ENCODE measurements around the gene CIDEB.

The CIDEB gene

GRCh38 chr14:24292118-24292807, 15.5 kb downstream of the CIDEB start:
- Histone ChIP-seq H3K9me2 (replicated peaks; ENCODE audit: insufficient read depth, low read length) (no peaks in the 10 kb centered on the region), H3K4me2 (ENCODE audit: low read depth, low read length, poor library complexity, severe bottlenecking) (no peak overlapping the region), H3K9me3 (ENCODE audit: insufficient read depth, low read length) (no peaks in the 10 kb centered on the region), H3K9ac (ENCODE audit: low read length) (no peak overlapping the region), H3K27me3 (ENCODE audit: low read length) (no peaks in the 10 kb centered on the region), H2AFZ (ENCODE audit: low read depth, low read length, severe bottlenecking) (no peak overlapping the region), H3K4me3 (ENCODE audit: insufficient read depth, low read length, poor library complexity, severe bottlenecking) (no peak overlapping the region), H3K79me2 (ENCODE audit: insufficient read depth, low read length) (no peaks in the 10 kb centered on the region), H4K20me1 (ENCODE audit: low read depth, low read length) (no peaks in the 10 kb centered on the region), H3K36me3 (ENCODE audit: low read length) (peaks cover 2% of the 10 kb centered on the region; the same call in 1 of the 2 replicates), H3F3A (ENCODE audit: insufficient read depth) (peaks cover 6% of the 10 kb centered on the region; the same call in 1 of the 2 replicates), H3K27ac (ENCODE audit: low read depth, low read length) (no peak overlapping the region)
- TF ChIP-seq EZH2phosphoT487 (conservative IDR thresholded peaks at IDR 0.05; ENCODE audit: low read length) (no peak), CTCF (IDR thresholded peaks at IDR 0.05; ENCODE audit: insufficient read depth, low read length, poor library complexity, severe bottlenecking) (no peak)

- H3K9ac ChIP-seq (ENCODE audit: low read length) = no peak overlapping the region
These were observed 16.2 kb downstream of the CIDEB start for GRCh38 chr14:24291446-24292117.

GRCh38 chr14:24290746-24291145, 17.0 kb downstream of the CIDEB start:
- H2AFZ ChIP-seq (ENCODE audit: low read depth, low read length, severe bottlenecking) = no peak overlapping the region
- TF ChIP-seq CTCF (IDR thresholded peaks at IDR 0.05; ENCODE audit: insufficient read depth, low read length, poor library complexity, severe bottlenecking) = no peak
- no peak for TF ChIP-seq EZH2phosphoT487 (conservative IDR thresholded peaks at IDR 0.05; ENCODE audit: low read length)
- 0 out of 2 replicates have a peak, but pooled peaks cover 3% of the 10 kb centered on the region for H3F3A ChIP-seq (ENCODE audit: insufficient read depth)
- no peaks in the 10 kb centered on the region for H4K20me1 ChIP-seq (ENCODE audit: low read depth, low read length)
- no peak overlapping the region for H3K4me2 ChIP-seq (ENCODE audit: low read depth, low read length, poor library complexity, severe bottlenecking)
- no peak overlapping the region for H3K4me3 ChIP-seq (ENCODE audit: insufficient read depth, low read length, poor library complexity, severe bottlenecking)
- no peaks in the 10 kb centered on the region for H3K9me3 ChIP-seq (ENCODE audit: insufficient read depth, low read length)
- H3K27me3 ChIP-seq (ENCODE audit: low read length) = no peaks in the 10 kb centered on the region
- no peaks in the 10 kb centered on the region for H3K79me2 ChIP-seq (ENCODE audit: insufficient read depth, low read length)
- no peaks in the 10 kb centered on the region for H3K36me3 ChIP-seq (ENCODE audit: low read length)
- no peak overlapping the region for H3K27ac ChIP-seq (ENCODE audit: low read depth, low read length)
- no peak overlapping the region for H3K9ac ChIP-seq (ENCODE audit: low read length)
- no peaks in the 10 kb centered on the region for H3K9me2 ChIP-seq (replicated peaks; ENCODE audit: insufficient read depth, low read length)

More at GRCh38 chr14:24291446-24292117, 16.2 kb downstream of the CIDEB start:
- Histone ChIP-seq H3K27me3 (ENCODE audit: low read length) (no peaks in the 10 kb centered on the region), H3K9me3 (ENCODE audit: insufficient read depth, low read length) (no peaks in the 10 kb centered on the region), H3K27ac (ENCODE audit: low read depth, low read length) (no peak overlapping the region), H3F3A (ENCODE audit: insufficient read depth) (0 out of 2 replicates have a peak, but pooled peaks cover 3% of the 10 kb centered on the region), H3K4me2 (ENCODE audit: low read depth, low read length, poor library complexity, severe bottlenecking) (no peak overlapping the region), H3K79me2 (ENCODE audit: insufficient read depth, low read length) (no peaks in the 10 kb centered on the region), H3K36me3 (ENCODE audit: low read length) (peaks cover 2% of the 10 kb centered on the region; the same call in 1 of the 2 replicates), H2AFZ (ENCODE audit: low read depth, low read length, severe bottlenecking) (no peak overlapping the region), H3K9me2 (replicated peaks; ENCODE audit: insufficient read depth, low read length) (no peaks in the 10 kb centered on the region), H4K20me1 (ENCODE audit: low read depth, low read length) (no peaks in the 10 kb centered on the region), H3K4me3 (ENCODE audit: insufficient read depth, low read length, poor library complexity, severe bottlenecking) (no peak overlapping the region)
- TF ChIP-seq CTCF (IDR thresholded peaks at IDR 0.05; ENCODE audit: insufficient read depth, low read length, poor library complexity, severe bottlenecking) = no peak
- TF ChIP-seq EZH2phosphoT487 (conservative IDR thresholded peaks at IDR 0.05; ENCODE audit: low read length) = no peak
